Measurements from ENCODE around the gene PLP2. TPM values are rescaled to one million over a fixed set of nuclear protein-coding genes. Genes with fewer than 3 reads are reported as not detected.
"Not testable (repeated sequence)": the region's sequence is repeated elsewhere in the genome, so short reads cannot be mapped to it uniquely, and the experiment has no call there.

PLP2 gene
- total RNA-seq, 1 experiment from 2014 or later: 165 TPM

- Histone ChIP-seq H3K4me3 (ENCODE audit: low read length) (no peak overlapping the region), H3K36me3 (ENCODE audit: low read depth, low read length) (no peaks in the 10 kb centered on the region), H3K79me2 (ENCODE audit: low read length) (no peaks in the 10 kb centered on the region), H4K20me1 (ENCODE audit: low read length) (no peaks in the 10 kb centered on the region), H3K9me2 (replicated peaks; ENCODE audit: low read length) (no peaks in the 10 kb centered on the region), H2AFZ (ENCODE audit: low read length) (no peak overlapping the region), H3K27ac (ENCODE audit: low read length) (no peak overlapping the region), H3K9me3 (ENCODE audit: low read length) (0 out of 2 replicates have a peak, but pooled peaks cover 7% of the 10 kb centered on the region), H3K4me1 (ENCODE audit: insufficient read depth, low read length) (no peaks in the 10 kb centered on the region), H3F3A (ENCODE audit: low read length, unreplicated experiment) (no peaks in the 10 kb centered on the region), H3K4me2 (ENCODE audit: low read length) (no peak overlapping the region), H3K27me3 (ENCODE audit: low read length) (no peaks in the 10 kb centered on the region), H3K9ac (ENCODE audit: low read length) (no peak overlapping the region)
- no TSS peak for BruUV-seq (replicated peaks)
- DNase-seq (no peak), ATAC-seq (no peak)
- TF ChIP-seq EZH2phosphoT487 (IDR thresholded peaks at IDR 0.05; ENCODE audit: borderline replicate concordance, low read length) (no peak), CTCF (conservative IDR thresholded peaks at IDR 0.05; ENCODE audit: low read depth, low read length) (no peak), EZH2 (IDR thresholded peaks at IDR 0.05; ENCODE audit: low read length, unreplicated experiment) (no peak)
- intact Hi-C loops (cut with micrococcal nuclease): no loop called here
- ChIA-PET POLR2A (ENCODE audit: unreplicated experiment) (no interaction called here), CTCF (no interaction called here)
Measured at GRCh38 chrX:49137492-49137891, 34.2 kb upstream of the PLP2 start.

GRCh38 chrX:49139713-49140112, 32.0 kb upstream of the PLP2 start:
- Histone ChIP-seq H3K4me2 (ENCODE audit: low read length) (no peak overlapping the region), H3K9me3 (ENCODE audit: low read length) (0 out of 2 replicates have a peak, but pooled peaks cover 7% of the 10 kb centered on the region), H3K36me3 (ENCODE audit: low read depth, low read length) (no peaks in the 10 kb centered on the region), H4K20me1 (ENCODE audit: low read length) (no peaks in the 10 kb centered on the region), H3K79me2 (ENCODE audit: low read length) (no peaks in the 10 kb centered on the region), H2AFZ (ENCODE audit: low read length) (no peak overlapping the region), H3K27ac (ENCODE audit: low read length) (no peak overlapping the region), H3K4me1 (ENCODE audit: insufficient read depth, low read length) (no peaks in the 10 kb centered on the region), H3F3A (ENCODE audit: low read length, unreplicated experiment) (no peaks in the 10 kb centered on the region), H3K9me2 (replicated peaks; ENCODE audit: low read length) (no peaks in the 10 kb centered on the region), H3K9ac (ENCODE audit: low read length) (no peak overlapping the region), H3K27me3 (ENCODE audit: low read length) (no peaks in the 10 kb centered on the region), H3K4me3 (ENCODE audit: low read length) (no peak overlapping the region)
- POLR2A ChIA-PET (ENCODE audit: unreplicated experiment): no interaction called here
- BruUV-seq (replicated peaks): no TSS peak
- TF ChIP-seq EZH2phosphoT487 (IDR thresholded peaks at IDR 0.05; ENCODE audit: borderline replicate concordance, low read length) (no peak), CTCF (conservative IDR thresholded peaks at IDR 0.05; ENCODE audit: low read depth, low read length) (no peak), EZH2 (IDR thresholded peaks at IDR 0.05; ENCODE audit: low read length, unreplicated experiment) (no peak)
- intact Hi-C loops (cut with micrococcal nuclease): no loop called here
- no peak for DNase-seq
- CTCF ChIA-PET: no interaction called here
- no peak for ATAC-seq

- H3K27me3 ChIP-seq (ENCODE audit: low read length); H3K4me1 ChIP-seq (ENCODE audit: insufficient read depth, low read length); H2AFZ ChIP-seq (ENCODE audit: low read length); POLR2A ChIA-PET (ENCODE audit: unreplicated experiment); H3K4me2 ChIP-seq (ENCODE audit: low read length); H3K4me3 ChIP-seq (ENCODE audit: low read length); H3K79me2 ChIP-seq (ENCODE audit: low read length); H3K9ac ChIP-seq (ENCODE audit: low read length); BruUV-seq (replicated peaks); CTCF ChIA-PET; H4K20me1 ChIP-seq (ENCODE audit: low read length); H3K9me3 ChIP-seq (ENCODE audit: low read length); ATAC-seq; H3K27ac ChIP-seq (ENCODE audit: low read length); H3K36me3 ChIP-seq (ENCODE audit: low read depth, low read length); H3K9me2 ChIP-seq (replicated peaks; ENCODE audit: low read length); DNase-seq; H3F3A ChIP-seq (ENCODE audit: low read length, unreplicated experiment); intact Hi-C loops (cut with micrococcal nuclease): not testable (repeated sequence)
Measured at GRCh38 chrX:49142264-49142663, 29.4 kb upstream of the PLP2 start.

GRCh38 chrX:49143154-49143553, 28.5 kb upstream of the PLP2 start:
- H3K36me3 ChIP-seq (ENCODE audit: low read depth, low read length); H3K79me2 ChIP-seq (ENCODE audit: low read length); DNase-seq; BruUV-seq (replicated peaks); H3K27me3 ChIP-seq (ENCODE audit: low read length); POLR2A ChIA-PET (ENCODE audit: unreplicated experiment); H3K4me1 ChIP-seq (ENCODE audit: insufficient read depth, low read length); intact Hi-C loops (cut with micrococcal nuclease); H2AFZ ChIP-seq (ENCODE audit: low read length); H3K9me2 ChIP-seq (replicated peaks; ENCODE audit: low read length); ATAC-seq; H3K27ac ChIP-seq (ENCODE audit: low read length); H3K9me3 ChIP-seq (ENCODE audit: low read length); H4K20me1 ChIP-seq (ENCODE audit: low read length); H3K9ac ChIP-seq (ENCODE audit: low read length); H3K4me2 ChIP-seq (ENCODE audit: low read length); CTCF ChIA-PET; H3F3A ChIP-seq (ENCODE audit: low read length, unreplicated experiment); H3K4me3 ChIP-seq (ENCODE audit: low read length): not testable (repeated sequence)
